HCT116 (cell line): ENCODE data around the gene PSMG3. TPM values are rescaled to one million over a fixed set of nuclear protein-coding genes. Genes with fewer than 3 reads are reported as not detected.

ENCODE experiments used
- ATAC-seq: fragments of 200-7000 bp; cut with Tn5 transposase; 2 replicates; pipeline ENCODE4 v1.9.1; 2020; ENCODE audit warnings: mild to moderate bottlenecking, moderate library complexity
- BruUV-seq: library from RNA; stranded (reverse); fragments of 400-500 nt; replicated peaks from 2 replicates; lab custom pipeline; 2021; lab: Mats Ljungman, UMichigan
- CTCF ChIA-PET: fragments of 300-600 bp; sonication (Branson Sonifier 250); formaldehyde crosslinking; loops from one replicate; lab custom pipeline; 2021; ENCODE audit warnings: antibody characterized with exemption; lab: Charles Lee
- POLR2A ChIA-PET: fragments of 300-600, 350-600 bp; sonication (Branson Sonifier 250); formaldehyde crosslinking; loops from one replicate; lab custom pipeline; 2021; ENCODE audit warnings: antibody characterized with exemption; lab: Charles Lee
- RAD21 ChIA-PET, 2 experiments: fragments of 300-600 bp; sonication (Branson Sonifier 250); formaldehyde crosslinking; loops; one replicate each; lab custom pipeline; 2023; ENCODE audit warnings: low total read pairs in 2 of 2; ENCODE audit not compliant: uncharacterized antibody in 2 of 2, unreplicated experiment in 2 of 2, low non-redundant PET in 1 of 2; lab: Charles Lee
- DNase-seq: peaks from one replicate; pipeline ENCODE4 v3.0.0-alpha.2; 2010; ENCODE audit warnings: low read depth, low spot score
- H2AFZ ChIP-seq: fragments of 200-600 bp; shearing (Covaris generic), sonication (generic); 2 replicates; pipeline ENCODE4 v1.6.1; 2017; ENCODE audit warnings: low read depth, mixed run types, mixed read lengths, antibody characterized with exemption, low read length; ENCODE audit not compliant: poor library complexity, severe bottlenecking
- H3K27ac ChIP-seq: 2 replicates; pipeline ENCODE4 v1.5.1; 2012; ENCODE audit warnings: low read depth, low read length
- H3K27me3 ChIP-seq: fragments of 200-600 bp; sonication (generic); 2 replicates; pipeline ENCODE4 v1.6.1; 2016; ENCODE audit warnings: mixed run types, low read length, mixed read lengths; ENCODE audit not compliant: insufficient read depth
- H3K36me3 ChIP-seq, 2 experiments: fragments of 200-500 bp in 1 of 2; fragments of 200-600 bp in 1 of 2; sonication (Bioruptor generic) in 1 of 2; sonication (generic) in 1 of 2; 2 replicates each; pipeline versions ENCODE4 v1.5.1 to v1.6.1; 2014 to 2016; ENCODE audit warnings: low read length in 2 of 2, inconsistent platforms in 1 of 2, mixed read lengths in 1 of 2, mixed run types in 1 of 2; ENCODE audit not compliant: insufficient read depth in 2 of 2, control insufficient read depth in 1 of 2
- H3K4me1 ChIP-seq, 2 experiments: fragments of 200-600 bp in 1 of 2; sonication (generic) in 1 of 2; 2 replicates each; pipeline versions ENCODE4 v1.5.1 to v1.6.1; 2012 to 2017; ENCODE audit warnings: low read length in 2 of 2, inconsistent platforms in 1 of 2, mild to moderate bottlenecking in 1 of 2, mixed read lengths in 1 of 2, mixed run types in 1 of 2, moderate library complexity in 1 of 2; ENCODE audit not compliant: insufficient read depth in 2 of 2, control insufficient read depth in 1 of 2
- H3K4me2 ChIP-seq: fragments of 200-600 bp; sonication (generic); 2 replicates; pipeline ENCODE4 v1.6.1; 2017; ENCODE audit warnings: mixed run types, low read length, mixed read lengths
- H3K4me3 ChIP-seq, 2 experiments: fragments of 200-600 bp in 1 of 2; sonication (generic) in 1 of 2; replicated peaks in 1 of 2; 2 replicates each; pipeline ENCODE4 v1.5.1; 2011 to 2016; ENCODE audit warnings: low read length in 2 of 2, control low read depth in 1 of 2, low read depth in 1 of 2, mild to moderate bottlenecking in 1 of 2, mixed read lengths in 1 of 2, mixed run types in 1 of 2
- H3K79me2 ChIP-seq: fragments of 200-600 bp; sonication (generic); 2 replicates; pipeline ENCODE4 v1.6.1; 2017; ENCODE audit warnings: mild to moderate bottlenecking, mixed run types, low read length, moderate library complexity, mixed read lengths; ENCODE audit not compliant: insufficient read depth
- H3K9ac ChIP-seq: fragments of 200-600 bp; sonication (generic); 2 replicates; pipeline ENCODE4 v1.6.1; 2016; ENCODE audit warnings: low read length, mixed read lengths
- H3K9me2 ChIP-seq: fragments of 200-600 bp; sonication (generic), shearing (Covaris generic); 2 replicates; pipeline ENCODE4 v1.6.1; 2017; ENCODE audit warnings: mixed run types, mild to moderate bottlenecking, moderate library complexity; ENCODE audit not compliant: insufficient read depth
- H3K9me3 ChIP-seq, 2 experiments: fragments of 200-500 bp in 1 of 2; fragments of 200-600 bp in 1 of 2; sonication (Bioruptor generic) in 1 of 2; sonication (generic) in 1 of 2; 2 replicates each; pipeline ENCODE4 v1.6.1; 2014 to 2017; ENCODE audit warnings: low read length in 2 of 2, mixed read lengths in 2 of 2, inconsistent platforms in 1 of 2, low read depth in 1 of 2, mild to moderate bottlenecking in 1 of 2, mixed run types in 1 of 2, moderate library complexity in 1 of 2; ENCODE audit not compliant: control insufficient read depth in 1 of 2, insufficient read depth in 1 of 2
- H4K20me1 ChIP-seq: fragments of 200-600 bp; sonication (generic), shearing (Covaris generic); 2 replicates; pipeline ENCODE4 v1.6.1; 2017; ENCODE audit warnings: mixed run types, mild to moderate bottlenecking, moderate library complexity; ENCODE audit not compliant: insufficient read depth
- ATF3 ChIP-seq: IDR thresholded peaks from 2 replicates; pipeline ENCODE4 v1.6.1; 2012
- CBX3 ChIP-seq: IDR thresholded peaks from 2 replicates; pipeline ENCODE4 v1.6.1; 2012; ENCODE audit warnings: low read depth
- CEBPB ChIP-seq: IDR thresholded peaks from 2 replicates; pipeline ENCODE4 v1.6.1; 2012; ENCODE audit warnings: low read depth
- CTCF ChIP-seq, 3 experiments: fragments of 200-600 bp in 1 of 3; sonication (generic) in 1 of 3; IDR thresholded peaks in 2 of 3; conservative IDR thresholded peaks in 1 of 3; 2 replicates each; pipeline ENCODE4 v1.5.1; 2012 to 2017; ENCODE audit warnings: low read depth in 2 of 3, low read length in 2 of 3, antibody characterized with exemption in 1 of 3, borderline replicate concordance in 1 of 3, control low read depth in 1 of 3, mild to moderate bottlenecking in 1 of 3, mixed read lengths in 1 of 3, mixed run types in 1 of 3, moderate library complexity in 1 of 3; ENCODE audit not compliant: insufficient read depth in 1 of 3
- ELF1 ChIP-seq: IDR thresholded peaks from 2 replicates; pipeline ENCODE4 v1.6.1; 2012; ENCODE audit warnings: low read depth, borderline replicate concordance
- EZH2 ChIP-seq: fragments of 200-600 bp; sonication (generic); IDR thresholded peaks from 2 replicates; pipeline ENCODE4 v1.6.1; 2017; ENCODE audit warnings: antibody characterized with exemption, mixed run types
- RAD21 ChIP-seq: IDR thresholded peaks from 2 replicates; pipeline ENCODE4 v1.6.1; 2012; ENCODE audit warnings: low read depth, mild to moderate bottlenecking
- ZBTB33 ChIP-seq: IDR thresholded peaks from 2 replicates; pipeline ENCODE4 v1.6.1; 2011; ENCODE audit warnings: mild to moderate bottlenecking, low read length, moderate library complexity; ENCODE audit not compliant: insufficient replicate concordance; ENCODE audit errors: extremely low read depth
- intact Hi-C: fragments of 100-400 bp; cut with micrococcal nuclease; formaldehyde crosslinking; loops from 2 replicates; pipeline ENCODE4 v1.10.0; 2022
- total RNA-seq: library from RNA; stranded (reverse); gene quantifications from one replicate; pipeline ENCODE4 v1.2.1, GENCODE V29; 2021; ENCODE audit not compliant: unreplicated experiment

PSMG3 gene
- total RNA-seq, 1 experiment from 2014 or later, result 60.9 TPM

- H3K4me2 ChIP-seq, result no peak overlapping the region
- H3K4me1 ChIP-seq, result no peaks in the 10 kb centered on the region
- no peak for ATAC-seq
- H3K9me3 ChIP-seq, result no peaks in the 10 kb centered on the region
- no peaks in the 10 kb centered on the region for H3K9me2 ChIP-seq
- no peaks in the 10 kb centered on the region for H3K27me3 ChIP-seq
- no peak overlapping the region for H3K9ac ChIP-seq
- no peaks in the 10 kb centered on the region for H4K20me1 ChIP-seq
- POLR2A ChIA-PET, result no interaction called here
- no peak for DNase-seq
- no peak overlapping the region for H3K4me3 ChIP-seq
- TF ChIP-seq RAD21, result no peak
- TF ChIP-seq ATF3, result no peak
- no peak for TF ChIP-seq EZH2
- TF ChIP-seq ZBTB33, result no peak
- no peak for TF ChIP-seq CTCF (IDR thresholded peaks at IDR 0.05 in 2 of 3, conservative IDR thresholded peaks at IDR 0.05 in 1 of 3; ENCODE audit: borderline replicate concordance in 1 of 3, insufficient read depth in 1 of 3, low read depth in 2 of 3, low read length in 2 of 3)
- TF ChIP-seq CEBPB, result no peak
- no peak for TF ChIP-seq CBX3
- TF ChIP-seq ELF1, result no peak
- no peaks in the 10 kb centered on the region for H3K79me2 ChIP-seq
- H3K27ac ChIP-seq, result no peak overlapping the region
- H3K36me3 ChIP-seq, result no peaks in the 10 kb centered on the region
- no TSS peak for BruUV-seq
- RAD21 ChIA-PET, result no interaction called here
- intact Hi-C loops, result no loop called here
- CTCF ChIA-PET, result no interaction called here
- no peak overlapping the region for H2AFZ ChIP-seq
Measured at GRCh38 chr7:1617957-1618356, 48.1 kb upstream of the PSMG3 start.
